ENCODE results near the gene MYLK4. TPM values are rescaled to one million over a fixed set of nuclear protein-coding genes. Genes with fewer than 3 reads are reported as not detected.

The MYLK4 gene
- total RNA-seq, 1 donor from 2014 or later = 0.49 TPM

GRCh38 chr6:2725999-2726567 lies 24.6 kb downstream of the MYLK4 start:
- no peak overlapping the region for H3K4me3 Mint-ChIP-seq (ENCODE audit: unreplicated experiment)
- DNase-seq = no peak
- H3K27ac Mint-ChIP-seq (ENCODE audit: unreplicated experiment) = no peak overlapping the region
- no peaks in the 10 kb centered on the region for H3K36me3 Mint-ChIP-seq (ENCODE audit: unreplicated experiment)
- TF ChIP-seq CTCF (IDR thresholded peaks at IDR 0.05; ENCODE audit: partially characterized antibody, unreplicated experiment) = no peak
- H3K4me1 Mint-ChIP-seq (ENCODE audit: low read depth, unreplicated experiment) = peaks cover 7% of the 10 kb centered on the region
- peaks cover 1% of the 10 kb centered on the region for H3K9me3 Mint-ChIP-seq (ENCODE audit: unreplicated experiment)
- peaks cover 5% of the 10 kb centered on the region for H3K27me3 Mint-ChIP-seq (ENCODE audit: unreplicated experiment)

- Mint-ChIP-seq H3K4me1 (ENCODE audit: low read depth, unreplicated experiment) (peaks cover 7% of the 10 kb centered on the region), H3K36me3 (ENCODE audit: unreplicated experiment) (no peaks in the 10 kb centered on the region), H3K4me3 (ENCODE audit: unreplicated experiment) (no peak overlapping the region), H3K9me3 (ENCODE audit: unreplicated experiment) (peaks cover 1% of the 10 kb centered on the region), H3K27ac (ENCODE audit: unreplicated experiment) (no peak overlapping the region), H3K27me3 (ENCODE audit: unreplicated experiment) (peaks cover 5% of the 10 kb centered on the region)
- TF ChIP-seq CTCF (IDR thresholded peaks at IDR 0.05; ENCODE audit: partially characterized antibody, unreplicated experiment) = no peak
- DNase-seq = no peak
Measured at GRCh38 chr6:2725364-2725988, 25.2 kb downstream of the MYLK4 start.

GRCh38 chr6:2721219-2721618 lies 29.5 kb downstream of the MYLK4 start:
- H3K4me1 Mint-ChIP-seq (ENCODE audit: low read depth, unreplicated experiment) = no peaks in the 10 kb centered on the region
- H3K9me3 Mint-ChIP-seq (ENCODE audit: unreplicated experiment) = no peaks in the 10 kb centered on the region
- H3K27me3 Mint-ChIP-seq (ENCODE audit: unreplicated experiment) = peaks cover 4% of the 10 kb centered on the region
- H3K27ac Mint-ChIP-seq (ENCODE audit: unreplicated experiment) = no peak overlapping the region
- DNase-seq = no peak
- H3K4me3 Mint-ChIP-seq (ENCODE audit: unreplicated experiment) = no peak overlapping the region
- no peak for TF ChIP-seq CTCF (IDR thresholded peaks at IDR 0.05; ENCODE audit: partially characterized antibody, unreplicated experiment)
- H3K36me3 Mint-ChIP-seq (ENCODE audit: unreplicated experiment) = no peaks in the 10 kb centered on the region

GRCh38 chr6:2719093-2719455 lies 31.6 kb downstream of the MYLK4 start:
- Mint-ChIP-seq H3K4me1 (ENCODE audit: low read depth, unreplicated experiment) (no peaks in the 10 kb centered on the region), H3K4me3 (ENCODE audit: unreplicated experiment) (no peak overlapping the region), H3K27me3 (ENCODE audit: unreplicated experiment) (no peaks in the 10 kb centered on the region), H3K27ac (ENCODE audit: unreplicated experiment) (no peak overlapping the region), H3K9me3 (ENCODE audit: unreplicated experiment) (no peaks in the 10 kb centered on the region), H3K36me3 (ENCODE audit: unreplicated experiment) (no peaks in the 10 kb centered on the region)
- no peak for DNase-seq
- TF ChIP-seq CTCF (IDR thresholded peaks at IDR 0.05; ENCODE audit: partially characterized antibody, unreplicated experiment) = no peak

- DNase-seq = no peak
- Mint-ChIP-seq H3K36me3 (ENCODE audit: unreplicated experiment) (no peaks in the 10 kb centered on the region), H3K9me3 (ENCODE audit: unreplicated experiment) (no peaks in the 10 kb centered on the region), H3K27ac (ENCODE audit: unreplicated experiment) (no peak overlapping the region), H3K27me3 (ENCODE audit: unreplicated experiment) (no peaks in the 10 kb centered on the region), H3K4me1 (ENCODE audit: low read depth, unreplicated experiment) (peaks cover 3% of the 10 kb centered on the region), H3K4me3 (ENCODE audit: unreplicated experiment) (no peak overlapping the region)
- no peak for TF ChIP-seq CTCF (IDR thresholded peaks at IDR 0.05; ENCODE audit: partially characterized antibody, unreplicated experiment)
Measured at GRCh38 chr6:2718334-2719092, 32.2 kb downstream of the MYLK4 start.
